ENCODE measurements around the gene TTC39C. TPM values are rescaled to one million over a fixed set of nuclear protein-coding genes. Genes with fewer than 3 reads are reported as not detected.
"Not testable (repeated sequence)": the region's sequence is repeated elsewhere in the genome, so short reads cannot be mapped to it uniquely, and the experiment has no call there.

Gene TTC39C
- total RNA-seq, 4 donors from 2014 or later = 10.6 to 25.4 (median 12.9) TPM

DNA sequence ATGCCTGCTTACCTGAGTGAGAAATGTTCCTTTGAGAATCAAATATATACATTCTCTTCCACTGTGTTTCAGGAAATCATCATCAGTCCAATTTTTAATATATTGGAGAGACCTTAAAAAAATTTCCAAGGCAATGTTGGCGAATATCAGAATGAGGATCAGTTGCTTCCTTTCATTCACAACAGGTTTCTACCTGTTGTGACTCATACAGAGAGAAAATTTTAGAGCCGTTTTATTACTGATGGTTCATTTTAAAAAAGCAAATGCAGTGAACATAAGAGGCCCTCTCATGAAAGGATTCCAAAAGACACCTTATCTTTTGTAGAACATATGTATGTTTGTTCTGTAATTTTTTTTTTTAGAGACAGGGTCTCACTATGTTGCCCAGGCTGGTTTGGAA lies 42.0 kb downstream of the TTC39C start:
- H3K36me3 ChIP-seq = no peaks in the 10 kb centered on the region
- H3K9me3 ChIP-seq = no peaks in the 10 kb centered on the region
- no peak for DNase-seq
- no peak overlapping the region for H3K4me3 ChIP-seq (replicated peaks in 1 of 3)
- 84 to 94% methylated on average over 2 of the region's 2 CpGs for WGBS, 2 donors
- no peaks in the 10 kb centered on the region for H3K4me1 ChIP-seq
- H3K27ac ChIP-seq = no peak overlapping the region
- no peaks in the 10 kb centered on the region for H3K27me3 ChIP-seq
- intact Hi-C loops (cut with DNase I) = no loop called here
- no peak for TF ChIP-seq POLR2A (IDR thresholded peaks at IDR 0.05)
- TF ChIP-seq, protein P1, sequence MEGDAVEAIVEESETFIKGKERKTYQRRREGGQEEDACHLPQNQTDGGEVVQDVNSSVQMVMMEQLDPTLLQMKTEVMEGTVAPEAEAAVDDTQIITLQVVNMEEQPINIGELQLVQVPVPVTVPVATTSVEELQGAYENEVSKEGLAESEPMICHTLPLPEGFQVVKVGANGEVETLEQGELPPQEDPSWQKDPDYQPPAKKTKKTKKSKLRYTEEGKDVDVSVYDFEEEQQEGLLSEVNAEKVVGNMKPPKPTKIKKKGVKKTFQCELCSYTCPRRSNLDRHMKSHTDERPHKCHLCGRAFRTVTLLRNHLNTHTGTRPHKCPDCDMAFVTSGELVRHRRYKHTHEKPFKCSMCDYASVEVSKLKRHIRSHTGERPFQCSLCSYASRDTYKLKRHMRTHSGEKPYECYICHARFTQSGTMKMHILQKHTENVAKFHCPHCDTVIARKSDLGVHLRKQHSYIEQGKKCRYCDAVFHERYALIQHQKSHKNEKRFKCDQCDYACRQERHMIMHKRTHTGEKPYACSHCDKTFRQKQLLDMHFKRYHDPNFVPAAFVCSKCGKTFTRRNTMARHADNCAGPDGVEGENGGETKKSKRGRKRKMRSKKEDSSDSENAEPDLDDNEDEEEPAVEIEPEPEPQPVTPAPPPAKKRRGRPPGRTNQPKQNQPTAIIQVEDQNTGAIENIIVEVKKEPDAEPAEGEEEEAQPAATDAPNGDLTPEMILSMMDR (IDR thresholded peaks at IDR 0.05) = no peak

DNA sequence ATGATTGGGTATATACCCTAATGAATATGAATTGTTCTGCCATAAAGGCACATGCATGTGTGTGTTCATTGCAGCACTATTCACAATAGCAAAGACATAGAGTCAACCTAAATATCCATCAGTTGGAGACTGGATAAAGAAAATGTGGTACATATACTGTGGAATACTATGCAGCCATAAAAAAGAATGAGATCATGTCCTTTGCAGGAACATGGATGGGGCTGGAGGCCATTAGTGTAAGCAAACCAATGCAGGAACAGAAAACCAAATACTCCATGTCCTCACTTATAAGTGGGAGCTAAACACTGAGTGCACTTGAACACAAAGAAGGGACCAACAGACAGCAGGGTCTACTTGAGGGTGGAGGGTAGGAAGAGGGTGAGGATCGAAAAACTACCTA lies 43.2 kb downstream of the TTC39C start:
- DNase-seq = no peak
- H3K27ac ChIP-seq = no peak overlapping the region
- 82 to 91% methylated on average over 1 of the region's 1 CpG for WGBS, 2 donors
- H3K4me3 ChIP-seq (replicated peaks in 1 of 3) = no peak overlapping the region
- TF ChIP-seq POLR2A (IDR thresholded peaks at IDR 0.05) = no peak
- TF ChIP-seq, protein P1 (IDR thresholded peaks at IDR 0.05) = no peak
- no peaks in the 10 kb centered on the region for H3K27me3 ChIP-seq
- no peaks in the 10 kb centered on the region for H3K9me3 ChIP-seq
- no peaks in the 10 kb centered on the region for H3K36me3 ChIP-seq
- intact Hi-C loops (cut with DNase I) = no loop called here
- no peaks in the 10 kb centered on the region for H3K4me1 ChIP-seq

DNA sequence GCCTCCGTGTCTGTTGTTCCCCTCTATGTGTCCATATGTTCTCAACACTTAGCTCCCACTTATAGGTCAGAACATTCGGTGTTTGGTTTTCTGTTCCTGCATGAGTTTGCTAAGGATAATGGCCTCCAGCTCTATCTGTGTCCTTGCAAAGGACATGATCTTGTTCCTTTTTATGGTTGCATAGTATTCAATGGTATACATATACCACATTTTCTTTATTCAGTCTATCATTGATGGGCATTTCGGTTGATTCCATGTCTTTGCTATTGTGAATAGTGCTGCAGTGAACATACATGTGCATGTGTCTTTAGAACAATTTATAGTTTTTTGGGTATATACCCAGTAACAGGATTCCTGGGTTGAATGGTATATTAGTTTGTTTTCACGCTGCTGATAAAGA lies 44.8 kb downstream of the TTC39C start:
- H3K36me3 ChIP-seq; H3K4me3 ChIP-seq (replicated peaks in 1 of 3); intact Hi-C loops (cut with DNase I); H3K9me3 ChIP-seq; H3K4me1 ChIP-seq; H3K27me3 ChIP-seq; H3K27ac ChIP-seq; DNase-seq: not testable (repeated sequence)
- WGBS, 2 donors = 95 to 98% methylated on average over 4 of the region's 4 CpGs

DNA sequence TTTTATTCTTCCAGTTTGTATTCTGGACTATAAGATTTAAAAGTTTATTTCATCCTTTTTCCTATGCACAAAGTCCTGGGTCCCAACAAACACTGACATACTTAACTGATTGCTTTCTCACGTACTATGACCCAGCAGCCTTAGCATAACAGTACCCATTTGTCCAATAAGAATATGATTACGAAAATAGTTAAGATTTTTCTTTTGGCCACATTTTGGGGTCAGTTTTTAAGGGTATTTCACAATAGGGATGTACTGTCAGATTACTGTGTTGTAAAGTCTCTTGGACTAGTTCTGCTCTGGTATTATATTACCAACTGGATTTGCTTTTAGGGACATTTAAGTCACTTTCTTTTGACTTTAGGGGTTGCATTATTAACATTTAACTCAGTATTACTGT lies 46.1 kb downstream of the TTC39C start:
- intact Hi-C loops (cut with DNase I) = no loop called here
- Histone ChIP-seq H3K36me3 (no peaks in the 10 kb centered on the region), H3K27ac (no peak overlapping the region), H3K9me3 (no peaks in the 10 kb centered on the region), H3K27me3 (no peaks in the 10 kb centered on the region), H3K4me1 (no peaks in the 10 kb centered on the region), H3K4me3 (replicated peaks in 1 of 3) (no peak overlapping the region)
- no peak for DNase-seq
- 80 to 84% methylated on average over 2 of the region's 2 CpGs for WGBS, 2 donors
- TF ChIP-seq POLR2A (IDR thresholded peaks at IDR 0.05) = no peak
- TF ChIP-seq, protein P1 (IDR thresholded peaks at IDR 0.05) = no peak

DNA sequence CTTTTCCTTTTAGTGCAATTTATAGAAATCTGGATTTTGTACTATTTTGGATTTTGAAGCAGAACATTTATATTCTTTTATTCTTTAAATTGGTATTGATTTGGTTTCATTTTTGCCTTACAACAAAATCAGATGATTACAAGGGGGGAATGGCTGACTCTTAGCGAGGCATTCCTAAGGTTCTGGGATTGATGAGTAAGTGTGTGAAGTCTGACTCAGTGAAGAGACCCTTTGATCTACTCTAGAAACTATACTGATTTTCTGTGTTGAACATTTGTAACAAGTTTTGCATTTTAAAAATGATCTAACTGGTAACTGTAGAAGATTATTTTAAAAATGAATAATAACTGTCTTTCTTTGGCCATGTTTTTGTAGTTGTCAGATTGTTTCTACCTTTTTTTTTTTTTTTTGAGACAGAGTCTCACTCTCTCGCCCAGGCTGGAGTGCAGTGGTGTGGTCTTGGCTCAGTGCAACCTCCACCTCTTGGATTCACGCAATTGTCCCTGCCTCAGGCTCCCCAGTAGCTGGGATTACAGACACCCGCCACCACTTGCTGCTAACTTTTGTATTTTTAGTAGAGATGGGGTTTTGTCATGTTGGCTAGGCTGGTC lies 48.7 kb downstream of the TTC39C start:
- Histone ChIP-seq H3K4me1 (no peaks in the 10 kb centered on the region), H3K36me3 (no peaks in the 10 kb centered on the region), H3K27me3 (no peaks in the 10 kb centered on the region), H3K4me3 (replicated peaks in 1 of 3) (no peak overlapping the region), H3K27ac (no peak overlapping the region), H3K9me3 (no peaks in the 10 kb centered on the region)
- WGBS, 2 donors = 96% methylated on average over 4 of the region's 4 CpGs
- TF ChIP-seq POLR2A (IDR thresholded peaks at IDR 0.05) = no peak
- TF ChIP-seq, protein P1 (IDR thresholded peaks at IDR 0.05) = no peak
- DNase-seq = no peak
- intact Hi-C loops (cut with DNase I) = no loop called here

Data from thyroid gland (tissue), 4 donors.